ENCODE data around the gene ARMC9.
A peak's percentile ranks its signal among the peaks of the same experiment; 100 is the strongest.
"Not testable (repeated sequence)": the region's sequence is repeated elsewhere in the genome, so short reads cannot be mapped to it uniquely, and the experiment has no call there.

ARMC9 gene

DNA sequence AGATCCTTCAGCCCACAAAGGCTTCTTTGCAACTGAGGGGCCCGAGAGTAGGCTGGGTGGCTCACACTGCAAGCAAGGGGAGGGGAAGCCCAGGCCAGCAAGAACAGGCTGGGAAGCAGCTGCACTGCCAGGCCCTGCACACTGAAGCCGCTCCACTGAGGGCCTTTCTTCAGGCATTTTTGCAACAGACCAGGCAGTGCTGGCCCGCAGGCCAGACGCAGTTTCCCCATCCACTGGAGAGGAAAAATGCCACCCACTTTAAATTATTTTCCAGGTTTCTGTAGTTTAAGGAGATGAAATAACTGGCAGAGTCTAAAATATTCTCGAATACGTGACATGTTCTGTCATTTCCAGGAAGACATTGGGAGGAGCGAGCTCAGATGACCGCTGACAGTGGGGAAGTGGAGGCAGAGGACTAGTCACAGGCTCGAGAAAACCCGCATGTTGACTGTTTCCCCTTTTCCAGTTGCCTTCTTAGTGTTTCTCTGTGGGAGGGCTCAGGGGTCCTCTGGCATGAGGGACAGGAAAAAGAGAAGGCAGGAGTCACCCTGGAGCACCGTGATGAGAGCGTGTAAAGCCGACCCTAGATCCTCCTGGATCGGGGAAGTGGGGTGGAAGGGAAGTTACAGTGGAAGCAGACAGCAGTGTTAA, 143.8 kb downstream of the ARMC9 start:
- ATAC-seq, result no peak

DNA sequence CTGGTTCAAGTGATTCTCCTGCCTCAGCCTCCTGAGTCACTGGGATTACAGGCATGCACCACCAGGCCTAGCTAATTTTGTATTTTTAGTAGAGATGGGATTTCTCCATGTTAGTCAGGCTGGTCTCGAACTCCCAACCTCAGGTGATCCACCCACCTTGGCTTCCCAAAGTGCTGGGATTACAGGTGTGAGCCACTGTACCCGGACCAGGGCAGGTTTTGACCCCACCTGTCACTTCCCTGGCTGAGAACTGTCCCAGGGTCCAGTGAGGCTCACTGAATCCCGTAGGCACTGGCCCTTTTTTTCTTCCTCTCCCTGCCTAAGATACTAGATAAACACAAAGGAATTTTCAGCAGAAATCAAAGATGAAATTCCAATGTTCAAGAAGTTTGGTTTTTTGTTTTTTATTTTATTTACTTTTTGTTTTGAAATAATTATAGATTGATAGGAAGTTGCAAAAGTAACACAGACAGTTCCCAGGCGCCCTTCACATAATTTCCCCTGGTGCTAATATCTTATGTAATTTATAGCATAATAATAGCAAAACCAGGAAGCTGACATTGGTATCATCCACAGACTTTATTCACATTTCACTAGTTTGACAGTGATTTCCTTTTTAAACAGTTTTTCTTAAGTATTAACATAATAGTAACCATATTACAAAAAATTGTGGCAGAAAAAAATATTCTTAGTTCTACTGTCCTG, 144.7 kb downstream of the ARMC9 start:
- no peak for ATAC-seq
- DNase-seq, result no peak

More for the DNA sequence above, 143.8 kb downstream of the ARMC9 start:
- DNase-seq, result no peak

DNA sequence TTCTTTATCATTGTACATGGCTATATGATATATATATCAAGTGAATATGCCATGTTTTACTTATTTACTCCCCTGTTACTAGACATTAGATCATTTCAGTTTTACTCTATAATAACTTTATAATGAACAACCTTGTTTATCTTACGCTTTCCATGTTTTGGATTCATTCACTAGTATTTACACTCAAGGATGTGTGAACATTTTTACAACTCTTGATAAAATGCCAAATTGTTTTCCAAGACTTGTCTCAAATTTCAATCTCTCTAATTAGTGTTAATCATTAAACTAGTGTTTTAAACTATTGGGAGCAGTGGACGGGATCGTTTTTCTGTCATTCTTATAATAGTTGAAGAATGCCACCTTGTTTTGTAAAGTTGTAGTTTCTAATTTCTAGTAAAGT, 145.6 kb downstream of the ARMC9 start:
- DNase-seq (no peak), ATAC-seq (no peak)

DNA sequence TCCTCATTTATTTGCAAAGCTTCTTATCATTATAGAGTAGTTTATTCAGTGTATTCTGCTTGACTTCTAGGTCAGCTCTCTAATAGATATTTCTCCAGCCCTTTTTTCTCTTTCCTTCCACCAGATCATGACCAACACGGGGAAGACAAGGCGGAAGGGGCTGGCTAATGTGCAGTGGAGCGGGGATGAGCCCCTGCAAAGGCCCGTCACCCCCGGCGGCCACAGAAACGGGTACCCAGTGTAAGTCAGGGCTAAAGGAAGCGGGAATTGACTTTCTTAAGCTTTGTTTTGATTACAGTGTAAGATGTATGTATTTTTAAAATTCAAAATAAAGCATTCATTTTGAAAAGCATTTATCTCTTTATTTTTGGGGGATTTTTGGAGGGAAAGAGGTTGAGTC, 146.4 kb downstream of the ARMC9 start:
- no peak for DNase-seq
- ATAC-seq, result no peak

DNA sequence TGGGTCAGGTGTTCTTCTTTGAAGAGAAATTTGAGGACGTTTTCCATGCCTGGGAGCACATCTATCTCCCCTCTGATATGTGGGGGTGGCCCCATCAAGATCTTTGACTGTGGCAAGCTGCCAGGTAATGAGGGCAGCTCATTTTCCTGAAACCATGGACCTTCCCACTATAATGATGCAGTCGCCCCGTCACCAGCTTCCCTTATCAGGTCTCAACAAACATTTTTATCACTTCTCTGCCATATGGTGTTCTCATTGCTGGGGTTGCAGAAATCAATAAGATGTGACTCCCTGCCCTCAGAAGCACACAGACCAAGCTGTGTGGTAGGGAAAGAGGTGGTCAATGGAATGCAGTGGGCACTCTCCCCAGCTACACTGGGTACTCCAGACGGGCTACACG, 148.7 kb downstream of the ARMC9 start:
- ATAC-seq, result no peak
- DNase-seq, result no peak

DNA sequence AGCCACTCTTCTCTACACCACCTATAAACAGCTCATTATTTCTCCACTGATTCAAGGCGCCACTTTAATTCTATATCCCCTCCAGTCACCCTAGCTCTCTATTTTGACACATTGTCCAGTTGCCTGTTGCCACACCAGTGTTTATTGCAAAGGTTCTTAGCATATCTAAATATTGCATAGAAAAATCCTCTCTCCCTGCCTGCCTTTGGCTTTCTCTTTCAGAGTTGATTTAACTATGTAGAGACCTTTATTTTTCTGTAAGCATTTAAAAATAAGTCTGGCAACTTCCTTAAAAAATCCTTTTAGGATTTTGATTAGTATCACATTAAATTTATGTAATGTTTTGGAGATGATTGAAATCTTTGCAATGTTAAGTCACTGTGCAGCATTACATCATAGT, 149.2 kb downstream of the ARMC9 start:
- ATAC-seq (no peak), DNase-seq (no peak)

DNA sequence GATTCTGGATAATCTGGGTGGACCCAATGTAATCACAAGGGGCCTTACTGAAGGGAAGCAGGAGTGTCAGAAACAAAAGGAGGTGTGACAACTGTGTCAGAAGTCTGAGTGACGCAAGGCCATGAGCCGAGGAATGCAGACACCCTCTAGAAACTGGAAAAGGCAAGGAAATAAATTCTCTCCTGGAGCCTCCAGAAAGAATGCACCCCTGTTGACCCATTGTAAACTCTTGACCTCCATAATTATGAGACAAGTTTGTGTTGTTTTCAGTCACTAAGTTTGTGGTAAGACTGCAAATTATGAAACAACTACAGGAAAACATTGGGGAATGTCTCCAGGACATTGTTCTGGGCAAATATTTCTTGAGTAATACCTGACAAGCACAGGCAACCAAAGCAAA, 149.7 kb downstream of the ARMC9 start:
- DNase-seq (no peak), ATAC-seq (no peak)

DNA sequence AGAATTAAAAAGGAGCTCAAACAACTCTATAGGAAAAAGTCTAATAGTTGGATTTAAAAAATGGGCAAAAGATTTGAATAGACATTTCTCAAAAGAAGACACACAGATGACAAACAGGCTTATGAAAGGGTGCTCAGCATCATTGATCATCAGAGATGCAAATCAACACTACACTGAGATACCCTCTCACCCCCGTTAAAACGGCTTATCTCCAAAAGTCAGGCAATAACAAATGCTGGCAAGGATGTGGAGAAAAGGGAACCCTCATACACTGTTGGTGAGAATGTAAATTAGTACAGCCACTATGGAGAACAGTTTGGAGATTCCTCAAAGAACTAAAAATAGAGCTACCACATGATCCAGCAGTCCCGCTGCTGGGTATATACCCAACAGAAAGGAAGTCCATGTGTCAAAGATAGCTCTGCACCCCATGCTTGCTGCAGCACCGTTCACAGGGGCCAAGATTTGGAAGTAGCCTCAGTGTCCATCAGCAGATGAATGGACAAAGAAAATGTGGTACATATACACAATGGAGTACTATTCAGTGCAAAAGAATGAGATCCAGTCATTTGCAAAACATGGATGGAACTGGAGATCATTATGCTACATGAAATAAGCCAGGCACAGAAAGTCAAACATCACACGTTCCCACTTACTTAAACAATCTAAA, 150.4 kb downstream of the ARMC9 start:
- ATAC-seq, result no peak
- DNase-seq, result no peak

DNA sequence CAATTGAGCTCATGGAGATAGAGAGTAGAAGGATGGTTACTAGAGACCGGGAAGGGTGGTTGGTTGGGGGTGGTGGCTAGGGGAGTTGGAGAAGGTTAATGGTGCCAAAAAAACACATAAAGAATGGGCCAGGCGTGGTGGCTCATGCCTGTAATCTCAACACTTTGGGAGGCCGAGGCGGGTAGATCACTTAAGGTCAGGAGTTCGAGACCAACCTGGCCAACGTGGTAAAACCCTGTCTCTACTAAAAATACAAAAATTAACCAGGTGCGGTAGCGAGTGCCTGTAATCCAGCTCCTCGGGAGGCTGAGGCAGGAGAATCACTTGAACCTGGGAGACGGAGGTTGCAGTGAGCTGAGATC, 150.9 kb downstream of the ARMC9 start:
- DNase-seq, ATAC-seq: not testable (repeated sequence)

DNA sequence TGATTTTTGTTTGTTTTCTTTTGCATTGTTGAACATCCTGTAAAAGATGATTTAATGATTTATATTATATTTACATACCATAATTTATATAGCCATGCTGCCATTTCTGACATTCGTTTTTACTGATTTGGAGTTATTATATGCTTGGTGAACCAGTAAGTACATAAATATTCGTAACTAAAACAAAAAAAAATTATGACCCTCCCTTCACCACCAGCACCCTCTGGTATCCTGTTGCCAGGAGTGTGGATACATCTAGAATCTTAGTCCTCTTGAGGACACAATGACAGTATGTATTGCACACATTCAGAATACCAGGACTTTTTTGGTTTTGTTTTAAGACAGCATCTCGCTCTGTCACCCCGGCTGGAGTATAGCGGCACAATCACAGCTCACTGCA, 153.2 kb downstream of the ARMC9 start:
- ATAC-seq (no peak), DNase-seq (no peak)

DNA sequence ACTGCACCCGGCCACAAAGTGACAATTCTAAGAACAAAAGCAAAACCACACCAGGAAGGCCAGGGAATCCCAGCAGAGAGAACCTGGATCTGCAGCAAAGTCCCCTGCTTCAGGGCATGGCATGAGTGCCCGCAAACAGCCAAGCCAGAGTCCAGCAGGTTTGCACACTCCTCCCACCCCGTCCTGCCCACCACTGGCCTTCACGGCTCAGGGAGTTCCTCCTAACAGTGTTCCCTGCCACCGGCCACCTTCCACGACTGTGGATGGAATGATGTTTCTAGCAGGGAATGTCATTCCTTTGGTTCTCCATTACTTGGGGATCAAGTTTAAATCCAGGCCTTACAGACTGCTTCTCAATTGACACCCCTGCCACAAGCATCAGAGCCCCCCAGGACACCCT, 155.0 kb downstream of the ARMC9 start:
- ATAC-seq (no peak), DNase-seq (no peak)

DNA sequence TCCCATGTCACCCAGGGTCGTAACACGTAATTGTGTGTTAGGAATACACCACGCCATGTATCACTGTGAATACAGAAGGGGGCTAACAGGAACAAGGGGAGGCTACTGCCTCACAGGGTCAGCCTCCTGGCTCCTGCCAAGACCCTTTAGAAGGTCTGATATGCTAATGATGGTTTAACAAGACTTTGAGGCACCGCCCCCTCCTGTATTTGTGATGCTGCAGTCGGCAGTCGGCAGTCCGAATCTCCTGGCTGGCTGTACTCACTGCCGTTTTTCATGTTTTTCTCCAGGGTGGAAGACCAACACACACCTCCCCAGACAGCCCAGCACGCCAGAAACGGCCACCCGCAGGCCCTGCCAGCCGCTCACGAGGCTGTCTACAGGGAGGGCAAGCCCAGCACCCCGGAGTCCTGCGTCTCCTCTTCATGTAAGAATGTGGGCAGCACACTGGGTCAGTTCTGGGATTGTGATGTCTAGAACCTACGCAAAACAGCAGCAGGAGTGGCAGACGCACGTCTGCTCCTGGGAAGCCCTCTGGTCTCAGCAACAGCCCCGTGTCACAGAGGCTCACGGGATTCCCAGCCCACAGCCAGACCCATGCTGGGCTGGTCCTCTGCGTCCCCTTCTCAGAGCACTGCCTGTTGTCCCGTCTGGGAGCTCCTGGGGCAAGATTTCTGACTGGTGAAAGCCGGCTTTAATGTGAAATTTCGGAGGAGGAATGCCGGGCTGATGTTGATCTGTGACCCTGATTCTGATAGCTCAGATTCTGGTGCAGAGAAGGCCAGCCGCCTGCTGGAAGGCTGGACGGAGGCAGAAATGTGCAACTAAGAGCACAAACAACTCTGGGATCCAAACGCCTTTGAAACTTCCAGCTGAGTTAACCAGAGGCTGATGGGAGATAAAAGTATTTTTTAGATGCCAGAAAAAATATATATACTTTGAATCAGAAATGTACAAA, 157.4 kb downstream of the ARMC9 start:
- DNase-seq (no peak), ATAC-seq (no peak)

DNA sequence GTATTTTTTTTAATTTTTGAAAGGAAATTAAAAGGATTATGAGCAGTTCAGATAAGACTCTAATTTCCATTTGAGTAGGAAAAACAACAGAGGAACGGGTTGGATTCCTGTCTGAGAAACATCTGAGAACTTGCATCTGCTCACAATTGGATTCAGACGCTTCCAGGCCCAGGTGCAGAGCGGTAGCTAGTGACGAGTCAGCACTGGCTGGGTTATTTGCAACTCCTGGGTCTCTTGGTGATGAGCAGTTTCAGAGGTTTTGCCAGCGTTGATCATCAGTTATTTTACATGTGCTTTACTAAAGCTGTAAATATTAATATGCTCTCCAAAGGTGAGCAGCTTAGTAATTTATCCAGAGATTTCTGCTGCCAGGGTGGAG, 158.0 kb downstream of the ARMC9 start:
- ATAC-seq (no peak), DNase-seq (no peak)

DNA sequence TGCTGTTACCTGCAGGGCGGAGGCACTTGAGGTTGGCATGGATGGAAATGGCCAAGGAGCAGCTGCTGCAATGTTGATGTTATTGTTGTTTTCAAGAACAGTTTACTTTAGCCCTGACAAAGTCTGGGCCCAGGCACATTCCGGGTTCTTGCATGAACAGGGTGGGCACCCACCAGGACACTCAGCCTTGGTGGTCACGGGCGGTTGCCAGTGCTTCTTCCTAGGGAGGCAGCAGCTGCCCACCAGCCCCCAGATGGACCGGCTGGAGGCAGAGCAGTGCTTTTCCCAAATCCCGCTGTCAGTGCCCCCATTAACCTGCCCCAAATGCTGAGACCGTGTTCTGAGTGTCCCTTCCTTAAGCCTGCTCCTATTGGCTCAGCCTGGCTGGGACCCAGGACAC, 158.6 kb downstream of the ARMC9 start:
- DNase-seq (no peak), ATAC-seq (no peak)

DNA sequence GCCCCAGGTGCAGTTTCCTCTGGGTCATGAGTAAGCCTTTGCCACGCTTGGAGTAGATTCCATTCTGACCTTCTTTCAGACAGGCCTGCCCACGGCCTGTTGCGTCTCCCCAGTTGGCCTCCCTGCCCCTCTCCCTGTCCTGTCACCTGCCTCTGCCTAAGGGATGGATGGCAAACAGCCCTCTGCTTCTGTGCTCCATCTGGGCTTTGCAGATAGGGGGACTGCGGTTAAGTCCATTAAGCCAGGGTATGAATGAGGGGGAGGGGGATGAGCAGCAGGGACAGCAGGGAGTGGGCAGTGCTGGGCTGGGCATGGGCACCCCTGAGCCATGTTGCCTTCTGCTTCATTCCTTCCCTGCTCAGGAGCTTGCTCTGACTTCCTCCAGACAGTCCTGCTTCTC, 159.5 kb downstream of the ARMC9 start:
- DNase-seq, result no peak
- no peak for ATAC-seq

DNA sequence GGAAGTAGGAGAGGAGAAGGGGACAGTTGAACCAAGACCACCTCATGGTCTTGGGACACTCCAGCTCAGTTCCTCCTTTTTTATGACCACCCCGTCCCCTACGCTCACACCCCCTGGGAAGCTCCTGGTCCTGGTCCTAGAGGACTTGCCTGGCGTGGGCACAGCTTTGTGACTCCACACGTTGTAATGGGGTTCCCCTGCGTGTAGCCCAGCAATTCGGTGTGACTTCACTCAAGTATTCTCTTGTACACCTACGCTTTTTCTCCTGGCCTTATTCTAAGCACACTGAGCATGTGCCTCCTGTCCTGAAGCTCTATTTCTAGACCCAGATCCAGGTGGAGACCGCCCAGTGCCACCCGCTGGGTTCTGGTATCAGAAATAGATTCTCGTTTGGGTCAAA, 161.0 kb downstream of the ARMC9 start:
- no peak for ATAC-seq

DNA sequence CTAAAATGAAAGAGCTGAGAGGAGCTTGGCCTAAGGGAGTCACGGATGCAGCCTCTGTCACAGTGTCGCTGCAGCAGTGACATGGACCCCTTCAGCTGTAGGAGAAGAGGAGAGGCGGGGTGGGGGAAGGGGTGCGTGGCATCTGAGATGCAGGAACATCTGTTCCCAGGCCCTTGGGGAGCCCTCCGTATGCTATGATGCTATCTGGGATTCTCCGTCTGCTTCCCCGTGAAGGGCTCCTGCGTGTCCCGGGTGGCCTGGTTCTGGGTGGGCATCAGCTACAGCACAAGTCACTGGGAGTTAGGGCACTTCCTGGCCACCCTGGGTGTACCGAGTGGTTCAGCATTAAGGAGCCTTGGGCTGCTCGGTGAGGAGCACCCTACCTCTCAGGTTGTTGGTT, 161.5 kb downstream of the ARMC9 start:
- ATAC-seq, result no peak
- DNase-seq, result no peak

More for the DNA sequence above, 161.0 kb downstream of the ARMC9 start:
- DNase-seq, result no peak

DNA sequence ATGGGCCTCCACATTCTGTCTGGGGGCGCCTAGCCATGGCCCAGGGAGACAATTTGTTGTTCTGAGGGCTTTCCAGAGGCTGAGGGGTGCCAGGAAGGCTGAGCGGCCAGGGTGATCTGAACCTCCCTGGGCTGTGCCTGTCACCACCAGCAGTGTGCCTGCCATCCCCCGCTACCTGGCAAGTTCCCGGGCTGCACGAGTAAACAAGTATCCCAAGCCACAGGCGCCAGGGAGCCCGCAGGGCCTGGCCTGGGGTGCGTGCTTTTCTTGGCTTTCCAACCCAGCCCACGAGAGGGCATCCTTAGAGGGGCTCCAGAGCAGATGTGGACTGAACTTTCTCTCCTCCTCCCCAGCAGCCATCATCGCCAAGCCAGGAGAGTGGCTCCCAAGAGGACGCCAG, 162.0 kb downstream of the ARMC9 start:
- ATAC-seq, result no peak
- DNase-seq, result no peak

DNA sequence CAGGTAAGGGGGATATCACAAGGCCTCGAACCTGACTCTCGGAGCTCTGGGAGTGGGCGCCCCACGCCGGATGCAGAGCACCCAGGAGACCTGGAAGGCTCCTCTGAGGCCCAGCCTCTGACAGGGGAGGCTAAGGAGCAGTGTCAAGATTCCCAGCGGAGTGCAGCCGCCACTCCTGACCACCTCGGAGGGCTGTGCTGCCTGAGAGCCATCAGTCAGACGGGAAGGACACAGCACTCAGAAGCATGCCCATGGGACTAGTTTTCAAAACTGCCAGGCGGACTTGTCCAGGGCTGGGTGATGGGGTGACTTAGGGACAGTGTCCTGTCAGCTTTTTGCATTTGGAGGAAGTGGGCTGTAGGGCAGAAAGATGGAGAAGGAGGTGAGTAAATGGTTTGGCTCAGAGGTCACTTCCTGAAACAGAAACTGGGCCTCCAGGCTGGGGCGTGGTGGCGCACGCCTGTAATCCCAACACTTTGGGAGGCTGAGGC, 162.5 kb downstream of the ARMC9 start:
- no peak for ATAC-seq
- DNase-seq, result no peak

DNA sequence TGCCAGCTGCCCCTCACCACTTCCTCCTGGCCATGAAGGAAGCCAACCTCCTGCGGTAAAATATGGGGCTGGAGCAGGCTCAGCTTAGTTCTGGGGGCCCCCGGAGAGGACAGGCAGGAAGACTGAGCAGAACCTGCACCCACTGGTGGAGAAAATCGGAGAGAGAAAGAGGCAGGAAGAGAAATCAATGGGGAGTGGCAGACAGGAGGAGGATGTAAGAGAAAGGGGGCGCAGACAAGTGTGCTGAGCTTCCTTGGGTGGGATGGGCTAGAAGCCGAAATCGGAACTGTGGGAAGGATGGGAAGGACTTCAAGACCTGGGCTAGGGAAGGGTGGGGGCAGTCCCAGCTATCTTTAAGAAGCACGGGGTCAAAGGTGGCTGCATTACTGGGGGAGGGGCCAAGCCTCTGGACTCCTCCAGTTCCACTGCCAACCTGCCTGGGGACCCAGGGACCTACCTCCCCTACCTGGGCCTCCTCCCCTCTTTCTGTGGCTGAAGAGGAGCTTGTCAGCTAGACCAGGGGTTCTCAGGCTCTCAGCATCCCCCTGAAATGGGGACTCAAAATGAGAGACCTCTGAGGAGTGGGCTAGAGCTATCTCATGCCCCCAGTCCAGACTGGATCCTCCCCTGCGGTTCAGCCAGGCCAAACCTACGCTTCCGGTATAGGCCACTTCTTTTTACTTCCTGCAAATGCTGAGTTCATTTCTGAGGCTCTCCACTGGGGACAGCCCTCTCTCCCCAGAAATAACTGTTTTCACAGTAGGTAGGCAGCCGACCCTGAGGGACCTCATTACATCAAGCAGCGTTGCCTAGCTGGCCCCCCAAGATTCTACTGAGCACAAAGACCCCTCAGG, 163.5 kb downstream of the ARMC9 start:
- DNase-seq (peak; percentile 20), ATAC-seq (peak; percentile 55)

DNA sequence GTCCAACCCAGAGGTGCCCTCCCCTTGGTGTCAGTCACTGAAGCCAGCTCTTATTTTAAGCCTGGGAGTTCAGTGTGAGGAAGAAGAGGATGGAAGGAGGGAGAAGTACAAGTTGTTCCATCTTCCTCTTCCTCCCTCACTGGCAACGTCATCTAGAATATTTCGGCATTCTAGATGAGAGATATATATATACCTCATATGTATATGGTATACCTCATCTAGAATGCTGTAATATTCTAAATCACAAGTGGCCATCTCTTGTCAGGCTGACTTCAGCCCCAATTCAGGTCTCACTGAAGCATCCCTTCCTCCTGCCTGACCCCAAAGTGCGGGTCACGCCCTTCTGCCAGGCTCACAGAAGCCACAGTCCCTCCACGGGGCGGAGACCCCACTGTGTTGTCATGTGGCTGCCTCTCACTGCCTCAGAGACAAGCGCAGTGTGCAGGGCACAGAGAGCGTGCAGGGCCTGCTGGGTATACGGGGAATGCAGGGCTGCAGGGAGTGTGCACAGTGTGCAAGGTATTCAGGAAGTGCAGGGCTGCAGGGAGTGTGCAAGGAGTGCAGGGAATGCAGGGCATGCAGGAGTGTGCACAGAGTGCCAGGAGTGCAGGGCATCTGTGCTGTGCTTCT, 164.2 kb downstream of the ARMC9 start:
- DNase-seq (no peak), ATAC-seq (no peak)
